ENCODE measurements around the gene CGB5.

Gene CGB5

GRCh38 chr19:49004133-49004532 is 39.5 kb upstream of the CGB5 start:
- Histone ChIP-seq H3K27me3 (replicated peaks; ENCODE audit: insufficient read depth, low read length) (no peaks in the 10 kb centered on the region), H2AFZ (ENCODE audit: low read length) (no peak overlapping the region), H3K4me3 (ENCODE audit: low read length) (no peak overlapping the region), H3K9me2 (replicated peaks; ENCODE audit: insufficient read depth, low read length) (no peaks in the 10 kb centered on the region), H4K20me1 (ENCODE audit: insufficient read depth, low read length) (no peaks in the 10 kb centered on the region), H3F3A (ENCODE audit: insufficient read depth, low read length) (no peaks in the 10 kb centered on the region), H3K27ac (ENCODE audit: low read length) (no peak overlapping the region), H3K4me2 (ENCODE audit: low read depth, low read length) (no peak overlapping the region), H3K79me2 (ENCODE audit: low read length) (peaks cover 7% of the 10 kb centered on the region), H3K9me3 (replicated peaks; ENCODE audit: insufficient read depth, low read length) (no peaks in the 10 kb centered on the region), H3K4me1 (ENCODE audit: low read length) (no peaks in the 10 kb centered on the region), H3K9ac (ENCODE audit: low read length) (no peak overlapping the region), H3K36me3 (replicated peaks; ENCODE audit: insufficient read depth, low read length) (peaks cover 3% of the 10 kb centered on the region; the same call in 1 of the 2 replicates)
- TF ChIP-seq, protein P1, sequence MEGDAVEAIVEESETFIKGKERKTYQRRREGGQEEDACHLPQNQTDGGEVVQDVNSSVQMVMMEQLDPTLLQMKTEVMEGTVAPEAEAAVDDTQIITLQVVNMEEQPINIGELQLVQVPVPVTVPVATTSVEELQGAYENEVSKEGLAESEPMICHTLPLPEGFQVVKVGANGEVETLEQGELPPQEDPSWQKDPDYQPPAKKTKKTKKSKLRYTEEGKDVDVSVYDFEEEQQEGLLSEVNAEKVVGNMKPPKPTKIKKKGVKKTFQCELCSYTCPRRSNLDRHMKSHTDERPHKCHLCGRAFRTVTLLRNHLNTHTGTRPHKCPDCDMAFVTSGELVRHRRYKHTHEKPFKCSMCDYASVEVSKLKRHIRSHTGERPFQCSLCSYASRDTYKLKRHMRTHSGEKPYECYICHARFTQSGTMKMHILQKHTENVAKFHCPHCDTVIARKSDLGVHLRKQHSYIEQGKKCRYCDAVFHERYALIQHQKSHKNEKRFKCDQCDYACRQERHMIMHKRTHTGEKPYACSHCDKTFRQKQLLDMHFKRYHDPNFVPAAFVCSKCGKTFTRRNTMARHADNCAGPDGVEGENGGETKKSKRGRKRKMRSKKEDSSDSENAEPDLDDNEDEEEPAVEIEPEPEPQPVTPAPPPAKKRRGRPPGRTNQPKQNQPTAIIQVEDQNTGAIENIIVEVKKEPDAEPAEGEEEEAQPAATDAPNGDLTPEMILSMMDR (IDR thresholded peaks at IDR 0.05; ENCODE audit: low read length): no peak
- no peak for TF ChIP-seq EZH2phosphoT487 (IDR thresholded peaks at IDR 0.05; ENCODE audit: low read length)
- TF ChIP-seq EZH2 (optimal IDR thresholded peaks at IDR 0.05; ENCODE audit: low read depth, low read length): no peak
- no peak for DNase-seq

DNA sequence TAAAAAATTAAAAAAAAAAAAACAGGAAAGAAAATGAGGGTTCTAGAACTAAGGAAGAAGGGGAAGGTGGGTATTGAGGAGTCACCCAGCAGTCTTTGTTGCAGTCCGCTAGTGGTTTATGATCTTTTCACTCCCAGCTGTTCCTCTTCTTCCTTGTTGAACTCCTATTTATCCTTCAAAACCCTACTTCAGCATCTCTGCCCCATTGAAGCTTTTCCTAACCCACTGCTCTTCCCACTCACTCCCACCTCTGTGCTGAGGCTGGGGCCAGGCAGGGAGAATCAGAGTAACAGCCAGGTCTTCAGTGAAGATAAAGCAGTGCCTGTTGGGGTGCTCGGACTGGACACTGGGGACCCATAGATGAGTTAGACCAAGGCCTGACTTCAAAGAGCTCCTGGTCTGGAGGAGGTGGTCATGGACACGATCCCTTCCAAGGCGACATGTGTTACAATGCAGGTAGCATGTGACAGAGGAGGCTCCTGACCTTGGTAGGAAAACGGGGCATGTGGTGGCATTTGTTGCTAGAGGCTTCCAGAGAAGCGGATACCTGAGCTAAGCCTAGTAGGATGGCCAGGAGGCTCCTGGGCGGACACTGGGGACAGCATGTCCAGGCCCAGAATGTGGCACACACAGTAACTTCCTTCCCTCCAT is 38.6 kb upstream of the CGB5 start:
- peaks cover 3% of the 10 kb centered on the region; the same call in 1 of the 2 replicates for H3K36me3 ChIP-seq (replicated peaks; ENCODE audit: insufficient read depth, low read length)

DNA sequence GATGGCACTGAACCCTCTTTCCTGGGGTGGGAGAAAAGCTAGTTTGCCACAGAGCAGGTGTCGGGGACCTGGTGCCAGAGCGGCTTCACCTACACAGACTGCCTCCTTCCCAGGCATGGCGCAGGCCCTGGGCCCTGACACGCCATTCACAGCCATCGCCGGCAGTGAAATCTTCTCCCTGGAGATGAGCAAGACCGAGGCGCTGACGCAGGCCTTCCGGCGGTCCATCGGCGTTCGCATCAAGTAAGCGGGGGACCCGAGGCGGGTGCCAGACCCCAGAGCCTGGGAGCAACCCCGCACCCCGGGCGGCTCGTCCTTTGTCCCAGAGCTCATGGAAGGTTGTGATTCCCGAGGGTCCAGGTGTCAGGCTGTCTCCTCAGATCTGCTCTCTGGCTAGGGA is 36.7 kb upstream of the CGB5 start:
- H3K4me3 ChIP-seq (ENCODE audit: low read length): no peak overlapping the region
- H3K9me2 ChIP-seq (replicated peaks; ENCODE audit: insufficient read depth, low read length): no peaks in the 10 kb centered on the region
- no peaks in the 10 kb centered on the region for H3K9me3 ChIP-seq (replicated peaks; ENCODE audit: insufficient read depth, low read length)
- no peak overlapping the region for H3K4me2 ChIP-seq (ENCODE audit: low read depth, low read length)
- no peaks in the 10 kb centered on the region for H4K20me1 ChIP-seq (ENCODE audit: insufficient read depth, low read length)
- no peak overlapping the region for H2AFZ ChIP-seq (ENCODE audit: low read length)
- no peak overlapping the region for H3K9ac ChIP-seq (ENCODE audit: low read length)
- peaks cover 3% of the 10 kb centered on the region; the same call in 1 of the 2 replicates for H3K36me3 ChIP-seq (replicated peaks; ENCODE audit: insufficient read depth, low read length)
- H3F3A ChIP-seq (ENCODE audit: insufficient read depth, low read length): no peaks in the 10 kb centered on the region
- H3K27ac ChIP-seq (ENCODE audit: low read length): no peak overlapping the region
- no peaks in the 10 kb centered on the region for H3K4me1 ChIP-seq (ENCODE audit: low read length)
- DNase-seq: no peak
- H3K27me3 ChIP-seq (replicated peaks; ENCODE audit: insufficient read depth, low read length): no peaks in the 10 kb centered on the region
- TF ChIP-seq EZH2 (optimal IDR thresholded peaks at IDR 0.05; ENCODE audit: low read depth, low read length): no peak
- no peak for TF ChIP-seq EZH2phosphoT487 (IDR thresholded peaks at IDR 0.05; ENCODE audit: low read length)
- TF ChIP-seq, protein P1 (IDR thresholded peaks at IDR 0.05; ENCODE audit: low read length): no peak
- H3K79me2 ChIP-seq (ENCODE audit: low read length): no peaks in the 10 kb centered on the region

More for the DNA sequence above, 38.6 kb upstream of the CGB5 start:
- Histone ChIP-seq H3K4me1 (ENCODE audit: low read length) (no peaks in the 10 kb centered on the region), H3K27ac (ENCODE audit: low read length) (no peak overlapping the region), H3K9me2 (replicated peaks; ENCODE audit: insufficient read depth, low read length) (no peaks in the 10 kb centered on the region), H3K9ac (ENCODE audit: low read length) (no peak overlapping the region), H3F3A (ENCODE audit: insufficient read depth, low read length) (no peaks in the 10 kb centered on the region), H3K9me3 (replicated peaks; ENCODE audit: insufficient read depth, low read length) (no peaks in the 10 kb centered on the region), H3K4me3 (ENCODE audit: low read length) (no peak overlapping the region), H4K20me1 (ENCODE audit: insufficient read depth, low read length) (no peaks in the 10 kb centered on the region), H3K4me2 (ENCODE audit: low read depth, low read length) (no peak overlapping the region), H3K27me3 (replicated peaks; ENCODE audit: insufficient read depth, low read length) (no peaks in the 10 kb centered on the region), H3K79me2 (ENCODE audit: low read length) (no peaks in the 10 kb centered on the region; the same call in 1 of the 2 replicates), H2AFZ (ENCODE audit: low read length) (no peak overlapping the region)
- no peak for TF ChIP-seq EZH2 (optimal IDR thresholded peaks at IDR 0.05; ENCODE audit: low read depth, low read length)
- no peak for DNase-seq

GRCh38 chr19:49009828-49010227 is 33.8 kb upstream of the CGB5 start:
- H3K79me2 ChIP-seq (ENCODE audit: low read length): no peaks in the 10 kb centered on the region
- no peak for DNase-seq
- TF ChIP-seq EZH2 (optimal IDR thresholded peaks at IDR 0.05; ENCODE audit: low read depth, low read length) (no peak), EZH2phosphoT487 (IDR thresholded peaks at IDR 0.05; ENCODE audit: low read length) (no peak)
- TF ChIP-seq, protein P1 (IDR thresholded peaks at IDR 0.05; ENCODE audit: low read length): no peak
- no peak overlapping the region for H3K27ac ChIP-seq (ENCODE audit: low read length)
- H3K9me3 ChIP-seq (replicated peaks; ENCODE audit: insufficient read depth, low read length): no peaks in the 10 kb centered on the region
- no peaks in the 10 kb centered on the region for H3K9me2 ChIP-seq (replicated peaks; ENCODE audit: insufficient read depth, low read length)
- no peaks in the 10 kb centered on the region for H3K27me3 ChIP-seq (replicated peaks; ENCODE audit: insufficient read depth, low read length)
- no peak overlapping the region for H2AFZ ChIP-seq (ENCODE audit: low read length)
- no peak overlapping the region for H3K4me2 ChIP-seq (ENCODE audit: low read depth, low read length)
- no peaks in the 10 kb centered on the region for H3K4me1 ChIP-seq (ENCODE audit: low read length)
- H3K36me3 ChIP-seq (replicated peaks; ENCODE audit: insufficient read depth, low read length): 0 out of 2 replicates have a peak, but pooled peaks cover 3% of the 10 kb centered on the region
- no peaks in the 10 kb centered on the region for H4K20me1 ChIP-seq (ENCODE audit: insufficient read depth, low read length)
- H3K4me3 ChIP-seq (ENCODE audit: low read length): no peak overlapping the region
- H3F3A ChIP-seq (ENCODE audit: insufficient read depth, low read length): no peaks in the 10 kb centered on the region
- H3K9ac ChIP-seq (ENCODE audit: low read length): no peak overlapping the region
